Measurements from ENCODE around the gene SSR1.

SSR1 gene

GRCh38 chr6:7238900-7239589 is 74.0 kb downstream of the SSR1 start:
- peak; percentile 63 for DNase-seq (ENCODE audit: low spot score)

- no peak for DNase-seq (ENCODE audit: low spot score)
Observed at GRCh38 chr6:7238526-7238899, 74.5 kb downstream of the SSR1 start.

GRCh38 chr6:7237653-7238188 is 75.3 kb downstream of the SSR1 start:
- DNase-seq (ENCODE audit: low spot score), result no peak

- DNase-seq (ENCODE audit: low spot score), result peak; percentile 56
Observed at GRCh38 chr6:7236306-7237209, 76.4 kb downstream of the SSR1 start.

GRCh38 chr6:7235712-7236305 is 77.2 kb downstream of the SSR1 start:
- DNase-seq (ENCODE audit: low spot score), result no peak

GRCh38 chr6:7234547-7234946 is 78.5 kb downstream of the SSR1 start:
- no peak for DNase-seq (ENCODE audit: low spot score)

GRCh38 chr6:7232351-7232750 is 80.6 kb downstream of the SSR1 start:
- no peak for DNase-seq (ENCODE audit: low spot score)

GRCh38 chr6:7230956-7231713 is 81.9 kb downstream of the SSR1 start:
- DNase-seq (ENCODE audit: low spot score), result no peak

GRCh38 chr6:7230327-7230691 is 82.7 kb downstream of the SSR1 start:
- no peak for DNase-seq (ENCODE audit: low spot score)

GRCh38 chr6:7229376-7230326 is 83.3 kb downstream of the SSR1 start:
- no peak for DNase-seq (ENCODE audit: low spot score)

GRCh38 chr6:7228662-7229375 is 84.2 kb downstream of the SSR1 start:
- no peak for DNase-seq (ENCODE audit: low spot score)

- no peak for DNase-seq (ENCODE audit: low spot score)
Observed at GRCh38 chr6:7224731-7225130, 88.3 kb downstream of the SSR1 start.

GRCh38 chr6:7222197-7222596 is 90.8 kb downstream of the SSR1 start:
- DNase-seq (ENCODE audit: low spot score), result no peak

GRCh38 chr6:7219310-7219709 is 93.7 kb downstream of the SSR1 start:
- DNase-seq (ENCODE audit: low spot score), result no peak

- no peak for DNase-seq (ENCODE audit: low spot score)
Observed at GRCh38 chr6:7218406-7218988, 94.5 kb downstream of the SSR1 start.
